Measurements from ENCODE around the gene UBTF. TPM values are rescaled to one million over a fixed set of nuclear protein-coding genes. Genes with fewer than 3 reads are reported as not detected.
A peak's percentile ranks its signal among the peaks of the same experiment; 100 is the strongest.

Gene UBTF
- total and polyA plus RNA-seq, 7 experiments from 2014 or later = 49.0 to 303 (median 162) TPM

- Mint-ChIP-seq H3K4me1 (peaks cover 7 to 21% (median 14%) of the 10 kb centered on the region in 7 donors), H3K36me3 (peaks cover 0 to under 1% (median 0%) of the 10 kb centered on the region in 5 donors), H3K27ac (peak overlapping the region in 2 of 9 donors; percentile 40 to 59), H3K9me3 (no peaks in the 10 kb centered on the region), H3K27me3 (no peaks in the 10 kb centered on the region), H3K4me3 (no peak overlapping the region)
- Histone ChIP-seq H3K4me1 (ENCODE audit: control insufficient read depth in 2 of 2, insufficient read depth in 2 of 2, low read length in 2 of 2) (peaks cover 0 to 4% of the 10 kb centered on the region in 2 donors), H3K36me3 (ENCODE audit: control insufficient read depth in 2 of 3, insufficient read depth in 3 of 3, low read length in 3 of 3) (no peaks in the 10 kb centered on the region), H3K9me3 (ENCODE audit: control insufficient read depth in 2 of 3, low read length in 3 of 3) (no peaks in the 10 kb centered on the region), H3K4me3 (ENCODE audit: low read length) (no peak overlapping the region), H3K27me3 (ENCODE audit: control insufficient read depth in 2 of 2, insufficient read depth in 2 of 2, low read length in 2 of 2) (no peaks in the 10 kb centered on the region), H3K27ac (ENCODE audit: low read depth, low read length) (no peak overlapping the region)
- ATAC-seq = no peak
- ChIA-PET POLR2A (no interaction called here), CTCF (interaction anchor here (0.9 to 1.6 kb wide), 2 partner anchors 25 to 43 kb away, joined by 3 to 4 read pairs; no protein-coding TSS in a partner anchor)
- intact Hi-C loops (cut with micrococcal nuclease) = loop anchor here in 1 of 2 donors (5.0 kb wide), 1 partner anchor 225 kb away; the partner anchor contains the start of gene PPY
- no peak for DNase-seq
Measured at GRCh38 chr17:44167181-44167861, 52.2 kb downstream of the UBTF start.

- CTCF ChIA-PET = no interaction called here
Measured at GRCh38 chr17:44164476-44164875, 55.0 kb downstream of the UBTF start.

GRCh38 chr17:44159519-44160210 is 59.8 kb downstream of the UBTF start:
- intact Hi-C loops (cut with micrococcal nuclease) = no loop called here
- Mint-ChIP-seq H3K4me3 (no peak overlapping the region), H3K9me3 (no peaks in the 10 kb centered on the region), H3K27me3 (no peaks in the 10 kb centered on the region), H3K4me1 (no peaks in the 10 kb centered on the region), H3K36me3 (peaks cover 0 to 8% (median 0%) of the 10 kb centered on the region in 5 donors), H3K27ac (no peak overlapping the region)
- DNase-seq = no peak
- Histone ChIP-seq H3K4me1 (ENCODE audit: control insufficient read depth in 2 of 2, insufficient read depth in 2 of 2, low read length in 2 of 2) (no peaks in the 10 kb centered on the region), H3K4me3 (ENCODE audit: low read length) (no peak overlapping the region), H3K36me3 (ENCODE audit: control insufficient read depth in 2 of 3, insufficient read depth in 3 of 3, low read length in 3 of 3) (no peaks in the 10 kb centered on the region), H3K27ac (ENCODE audit: low read depth, low read length) (no peak overlapping the region), H3K27me3 (ENCODE audit: control insufficient read depth in 2 of 2, insufficient read depth in 2 of 2, low read length in 2 of 2) (no peaks in the 10 kb centered on the region), H3K9me3 (ENCODE audit: control insufficient read depth in 2 of 3, low read length in 3 of 3) (no peaks in the 10 kb centered on the region)
- peak; percentile 45 for ATAC-seq
- ChIA-PET POLR2A (interaction anchor here (1.2 kb wide), 1 partner anchor 13 kb away, joined by 3 read pairs; no protein-coding TSS in a partner anchor), CTCF (interaction anchor here (0.6 kb wide), 1 partner anchor 205 kb away, joined by 4 read pairs; no protein-coding TSS in a partner anchor)

More at GRCh38 chr17:44164476-44164875, 55.0 kb downstream of the UBTF start:
- Histone ChIP-seq H3K4me1 (ENCODE audit: control insufficient read depth in 2 of 2, insufficient read depth in 2 of 2, low read length in 2 of 2) (peaks cover 0 to 4% of the 10 kb centered on the region in 2 donors), H3K9me3 (ENCODE audit: control insufficient read depth in 2 of 3, low read length in 3 of 3) (no peaks in the 10 kb centered on the region), H3K27me3 (ENCODE audit: control insufficient read depth in 2 of 2, insufficient read depth in 2 of 2, low read length in 2 of 2) (no peaks in the 10 kb centered on the region), H3K27ac (ENCODE audit: low read depth, low read length) (no peak overlapping the region), H3K36me3 (ENCODE audit: control insufficient read depth in 2 of 3, insufficient read depth in 3 of 3, low read length in 3 of 3) (no peaks in the 10 kb centered on the region), H3K4me3 (ENCODE audit: low read length) (no peak overlapping the region)
- H3K27me3 Mint-ChIP-seq = no peaks in the 10 kb centered on the region
- H3K9me3 Mint-ChIP-seq = no peaks in the 10 kb centered on the region
- peaks cover 0 to 5% (median 0%) of the 10 kb centered on the region in 5 donors for H3K36me3 Mint-ChIP-seq
- no peak overlapping the region for H3K4me3 Mint-ChIP-seq
- POLR2A ChIA-PET = no interaction called here
- no peak for ATAC-seq
- intact Hi-C loops (cut with micrococcal nuclease) = no loop called here
- peaks cover 7 to 18% (median 12%) of the 10 kb centered on the region in 7 donors for H3K4me1 Mint-ChIP-seq
- no peak for DNase-seq
- no peak overlapping the region for H3K27ac Mint-ChIP-seq

- POLR2A ChIA-PET = interaction anchor here (0.5 to 0.6 kb wide), 2 partner anchors 86 to 137 kb away, joined by 4 to 5 read pairs; no protein-coding TSS in a partner anchor
- no peaks in the 10 kb centered on the region for H3K9me3 Mint-ChIP-seq
- no peak for DNase-seq
- ATAC-seq = no peak
- no peak overlapping the region for H3K27ac Mint-ChIP-seq
- no peak overlapping the region for H3K27ac ChIP-seq (ENCODE audit: low read depth, low read length)
- no peaks in the 10 kb centered on the region for H3K4me1 ChIP-seq (ENCODE audit: control insufficient read depth in 2 of 2, insufficient read depth in 2 of 2, low read length in 2 of 2)
- H3K4me3 Mint-ChIP-seq = no peak overlapping the region
- H3K4me3 ChIP-seq (ENCODE audit: low read length) = no peak overlapping the region
- peaks cover 0 to 5% (median 0%) of the 10 kb centered on the region in 5 donors for H3K36me3 Mint-ChIP-seq
- H3K4me1 Mint-ChIP-seq = peaks cover 0 to 7% (median 0%) of the 10 kb centered on the region in 7 donors
- no peaks in the 10 kb centered on the region for H3K27me3 ChIP-seq (ENCODE audit: control insufficient read depth in 2 of 2, insufficient read depth in 2 of 2, low read length in 2 of 2)
- H3K27me3 Mint-ChIP-seq = no peaks in the 10 kb centered on the region
- H3K36me3 ChIP-seq (ENCODE audit: control insufficient read depth in 2 of 3, insufficient read depth in 3 of 3, low read length in 3 of 3) = no peaks in the 10 kb centered on the region
- CTCF ChIA-PET = interaction anchor here (0.6 kb wide), 1 partner anchor 113 kb away, joined by 4 read pairs; no protein-coding TSS in a partner anchor
- intact Hi-C loops (cut with micrococcal nuclease) = no loop called here
- no peaks in the 10 kb centered on the region for H3K9me3 ChIP-seq (ENCODE audit: control insufficient read depth in 2 of 3, low read length in 3 of 3)
Measured at GRCh38 chr17:44155488-44155887, 64.0 kb downstream of the UBTF start.

Small RNA genes within 50 kb of the gene (microRNA-seq; reads per million reads assigned to microRNA genes)
- not detected for gene MIR6782 (ENCODE audit: borderline microRNAs expressed)

Other genes with a start within 250 kb of the UBTF start
- gene NAGS, start 215.1 kb downstream of the UBTF start, total RNA-seq = 1 to 10 TPM in 2 of 5 experiments, under 1 TPM in 3; 0.19 to 1.9 (median 0.20) TPM
- gene NAGS, start 215.1 kb downstream of the UBTF start, polyA plus RNA-seq = 1 to 10 TPM in 1 of 2 donors, under 1 TPM in 1; 0.41 to 2.6 TPM
- gene TMEM101, start 204.7 kb downstream of the UBTF start, total RNA-seq = 10 to 100 TPM; 12.1 to 32.0 (median 30.5) TPM
- 10 to 100 TPM; 33.8 to 36.0 TPM for gene TMEM101, start 204.7 kb downstream of the UBTF start, polyA plus RNA-seq
- 10 to 100 TPM; 29.3 to 67.9 (median 33.2) TPM for gene LSM12, start 153.0 kb downstream of the UBTF start, total RNA-seq
- 10 to 100 TPM; 69.5 to 72.5 TPM for gene LSM12, start 153.0 kb downstream of the UBTF start, polyA plus RNA-seq
- gene G6PC3, start 148.9 kb downstream of the UBTF start, total RNA-seq = 10 to 100 TPM in 4 of 5 experiments, 1 to 10 TPM in 1; 9.4 to 25.8 (median 13.9) TPM
- gene G6PC3, start 148.9 kb downstream of the UBTF start, polyA plus RNA-seq = 10 to 100 TPM; 18.3 to 18.5 TPM
- 100 to 1,000 TPM in 1 of 5 experiments, 10 to 100 TPM in 4; 15.2 to 106 (median 70.9) TPM for gene HDAC5, start 96.0 kb downstream of the UBTF start, total RNA-seq
- 10 to 100 TPM; 18.3 to 41.9 TPM for gene HDAC5, start 96.0 kb downstream of the UBTF start, polyA plus RNA-seq
- 10 to 100 TPM in 1 of 5 experiments, 1 to 10 TPM in 2, under 1 TPM in 2; 0.76 to 12.3 (median 2.1) TPM for gene HROB, start 77.7 kb downstream of the UBTF start, total RNA-seq
- under 1 TPM; 0.26 to 0.48 TPM for gene HROB, start 77.7 kb downstream of the UBTF start, polyA plus RNA-seq
- gene ASB16, start 49.0 kb downstream of the UBTF start, total RNA-seq = under 1 TPM in 1 of 5 experiments, not detected in 4; 0.34 TPM
- gene ASB16, start 49.0 kb downstream of the UBTF start, polyA plus RNA-seq = under 1 TPM in 1 of 2 donors, not detected in 1; 0.08 TPM
- 10 to 100 TPM; 34.9 to 56.0 (median 41.6) TPM for gene TMUB2, start 32.7 kb downstream of the UBTF start, total RNA-seq
- gene TMUB2, start 32.7 kb downstream of the UBTF start, polyA plus RNA-seq = 10 to 100 TPM; 21.8 to 24.4 TPM
- gene ATXN7L3, start 19.8 kb downstream of the UBTF start, total RNA-seq = 100 to 1,000 TPM in 4 of 5 experiments, 10 to 100 TPM in 1; 93.5 to 130 (median 124) TPM
- 10 to 100 TPM; 10.5 to 18.1 TPM for gene ATXN7L3, start 19.8 kb downstream of the UBTF start, polyA plus RNA-seq
- gene SLC4A1, start 48.5 kb upstream of the UBTF start, total RNA-seq = under 1 TPM in 1 of 5 experiments, not detected in 4; 0.15 TPM
- not detected for gene SLC4A1, start 48.5 kb upstream of the UBTF start, polyA plus RNA-seq
- gene RUNDC3A, start 88.9 kb upstream of the UBTF start, total RNA-seq = under 1 TPM in 2 of 5 experiments, not detected in 3; 0.08 to 0.22 TPM
- not detected for gene RUNDC3A, start 88.9 kb upstream of the UBTF start, polyA plus RNA-seq
- gene SLC25A39, start 105.1 kb upstream of the UBTF start, total RNA-seq = 100 to 1,000 TPM in 3 of 5 experiments, 10 to 100 TPM in 2; 75.4 to 107 (median 101) TPM
- gene SLC25A39, start 105.1 kb upstream of the UBTF start, polyA plus RNA-seq = 100 to 1,000 TPM; 122 to 155 TPM
- gene GRN, start 125.6 kb upstream of the UBTF start, total RNA-seq = 100 to 1,000 TPM in 1 of 5 experiments, 10 to 100 TPM in 4; 49.5 to 374 (median 52.2) TPM
- gene GRN, start 125.6 kb upstream of the UBTF start, polyA plus RNA-seq = 10 to 100 TPM; 52.2 to 58.7 TPM
- gene FAM171A2, start 144.2 kb upstream of the UBTF start, total RNA-seq = under 1 TPM; 0.24 to 0.78 (median 0.39) TPM
- under 1 TPM; 0.11 to 0.16 TPM for gene FAM171A2, start 144.2 kb upstream of the UBTF start, polyA plus RNA-seq
- gene ITGA2B, start 170.0 kb upstream of the UBTF start, total RNA-seq = 10 to 100 TPM in 1 of 5 experiments, 1 to 10 TPM in 1, under 1 TPM in 3; 0.43 to 19.7 (median 0.67) TPM
- gene ITGA2B, start 170.0 kb upstream of the UBTF start, polyA plus RNA-seq = not detected